Fibroblast of lung (primary cell): Measurements from ENCODE around the gene DNM1. TPM values are rescaled to one million over a fixed set of nuclear protein-coding genes. Genes with fewer than 3 reads are reported as not detected.

ENCODE experiments used
- DNase-seq, 2 donors: peaks; one replicate each; pipeline versions ENCODE4 v3.0.0 to v3.0.0-alpha.2; 2010; ENCODE audit warnings: low read depth in 2 of 2
- H2AFZ ChIP-seq: 2 replicates; pipeline ENCODE4 v1.5.1; 2012; ENCODE audit warnings: low read length, control low read depth, inconsistent platforms
- H3K27ac ChIP-seq: 2 replicates; pipeline ENCODE4 v1.5.1; 2011; ENCODE audit warnings: low read length, control low read depth; ENCODE audit not compliant: insufficient read depth
- H3K27me3 ChIP-seq: 2 replicates; pipeline ENCODE4 v1.5.1; 2011; ENCODE audit warnings: mild to moderate bottlenecking, low read length; ENCODE audit not compliant: control insufficient read depth, insufficient read depth
- H3K36me3 ChIP-seq: 2 replicates; pipeline ENCODE4 v1.5.1; 2011; ENCODE audit warnings: low read length; ENCODE audit not compliant: control insufficient read depth, insufficient read depth
- H3K4me1 ChIP-seq: 2 replicates; pipeline ENCODE4 v1.5.1; 2011; ENCODE audit warnings: low read length; ENCODE audit not compliant: control insufficient read depth, insufficient read depth; ENCODE audit errors: extremely low read depth
- H3K4me2 ChIP-seq: 2 replicates; pipeline ENCODE4 v1.5.1; 2011; ENCODE audit warnings: low read length, control low read depth; ENCODE audit not compliant: insufficient read depth; ENCODE audit errors: extremely low read depth
- H3K4me3 ChIP-seq, 4 experiments: fragments of 200-600 bp in 1 of 4; sonication (generic) in 1 of 4; replicated peaks in 1 of 4; 2 replicates each; pipeline ENCODE4 v1.5.1; 2011 to 2016; ENCODE audit warnings: low read length in 4 of 4, low read depth in 3 of 4, mild to moderate bottlenecking in 3 of 4, control low read depth in 2 of 4, inconsistent platforms in 1 of 4, mixed read lengths in 1 of 4; ENCODE audit not compliant: insufficient read depth in 1 of 4; ENCODE audit errors: control extremely low read depth in 1 of 4
- H3K79me2 ChIP-seq: 2 replicates; pipeline ENCODE4 v1.5.1; 2012; ENCODE audit warnings: mild to moderate bottlenecking, low read length, inconsistent platforms; ENCODE audit not compliant: control insufficient read depth, insufficient read depth
- H3K9ac ChIP-seq: 2 replicates; pipeline ENCODE4 v1.5.1; 2011; ENCODE audit warnings: mild to moderate bottlenecking, low read length, control low read depth; ENCODE audit not compliant: insufficient read depth
- H3K9me3 ChIP-seq: 2 replicates; pipeline ENCODE4 v1.5.1; 2012; ENCODE audit warnings: low read depth, low read length; ENCODE audit not compliant: control insufficient read depth, insufficient read depth
- H4K20me1 ChIP-seq: 2 replicates; pipeline ENCODE4 v1.5.1; 2011; ENCODE audit warnings: low read length; ENCODE audit not compliant: control insufficient read depth, insufficient read depth; ENCODE audit errors: extremely low read depth
- CTCF ChIP-seq, 2 donors: IDR thresholded peaks in 1 of 2; conservative IDR thresholded peaks in 1 of 2; 1 replicate in 1 of 2; 2 replicates in 1 of 2; pipeline ENCODE4 v1.5.1; 2011 to 2012; ENCODE audit warnings: low read length in 2 of 2, control low read depth in 1 of 2, inconsistent platforms in 1 of 2, low read depth in 1 of 2, mild to moderate bottlenecking in 1 of 2
- EZH2 ChIP-seq: IDR thresholded peaks from 2 replicates; pipeline ENCODE4 v1.5.1; 2012; ENCODE audit warnings: low read length, control low read depth, mild to moderate bottlenecking; ENCODE audit errors: missing control alignments
- polyA plus RNA-seq, 2 donors: library from polyadenylated mRNA; depleted of rRNA in 1 of 2; stranded (reverse) in 1 of 2; unstranded in 1 of 2; fragments of >200 nt; gene quantifications; 2 replicates each; pipeline ENCODE4 v1.2.1, GENCODE V29; 2011 to 2012; ENCODE audit warnings: missing spikeins in 1 of 2
- total RNA-seq: library from RNA; depleted of rRNA; stranded (reverse); fragments of >200 nt; gene quantifications from 2 replicates; pipeline ENCODE4 v1.2.1, GENCODE V29; 2014

Gene DNM1
- total and polyA plus RNA-seq, 2 donors (not counting 1 experiment from before 2014, with no cell fraction given) = 3.7 to 30.4 TPM

- TF ChIP-seq EZH2 (no peak), CTCF (conservative IDR thresholded peaks at IDR 0.05 in 1 of 2, IDR thresholded peaks at IDR 0.05 in 1 of 2; ENCODE audit: low read depth in 1 of 2, low read length in 2 of 2) (no peak)
- DNase-seq = no peak
- Histone ChIP-seq H2AFZ (no peak overlapping the region), H3K4me2 (no peak overlapping the region), H3K79me2 (no peaks in the 10 kb centered on the region), H3K27ac (no peak overlapping the region), H3K4me1 (no peaks in the 10 kb centered on the region), H3K9ac (no peak overlapping the region), H3K36me3 (peaks cover 36% of the 10 kb centered on the region), H3K27me3 (no peaks in the 10 kb centered on the region), H3K4me3 (no peak overlapping the region), H4K20me1 (no peaks in the 10 kb centered on the region), H3K9me3 (no peaks in the 10 kb centered on the region)
Observed at GRCh38 chr9:128175726-128176125, 27.5 kb upstream of the DNM1 start.

- no peak for TF ChIP-seq CTCF (conservative IDR thresholded peaks at IDR 0.05 in 1 of 2, IDR thresholded peaks at IDR 0.05 in 1 of 2; ENCODE audit: low read depth in 1 of 2, low read length in 2 of 2)
- Histone ChIP-seq H3K36me3 (peaks cover 41% of the 10 kb centered on the region), H3K4me3 (no peak overlapping the region), H2AFZ (no peak overlapping the region), H3K79me2 (no peaks in the 10 kb centered on the region), H3K4me1 (no peaks in the 10 kb centered on the region), H3K9ac (no peak overlapping the region), H4K20me1 (no peaks in the 10 kb centered on the region), H3K27ac (no peak overlapping the region), H3K27me3 (no peaks in the 10 kb centered on the region), H3K4me2 (no peak overlapping the region), H3K9me3 (no peaks in the 10 kb centered on the region)
- DNase-seq = no peak
Observed at GRCh38 chr9:128178806-128179431, 24.3 kb upstream of the DNM1 start.

- no peak for DNase-seq
- peaks cover 38% of the 10 kb centered on the region for H3K36me3 ChIP-seq
Observed at GRCh38 chr9:128180001-128180400, 23.2 kb upstream of the DNM1 start.

More at GRCh38 chr9:128180001-128180400, 23.2 kb upstream of the DNM1 start:
- H3K4me1 ChIP-seq = no peaks in the 10 kb centered on the region
- no peaks in the 10 kb centered on the region for H3K27me3 ChIP-seq
- H3K27ac ChIP-seq = no peak overlapping the region
- H3K9ac ChIP-seq = no peak overlapping the region
- TF ChIP-seq EZH2 (no peak), CTCF (conservative IDR thresholded peaks at IDR 0.05 in 1 of 2, IDR thresholded peaks at IDR 0.05 in 1 of 2; ENCODE audit: low read depth in 1 of 2, low read length in 2 of 2) (no peak)
- no peaks in the 10 kb centered on the region for H3K79me2 ChIP-seq
- no peak overlapping the region for H3K4me3 ChIP-seq
- H4K20me1 ChIP-seq = no peaks in the 10 kb centered on the region
- no peak overlapping the region for H2AFZ ChIP-seq
- no peak overlapping the region for H3K4me2 ChIP-seq
- H3K9me3 ChIP-seq = no peaks in the 10 kb centered on the region
